Measurements from ENCODE around the gene FCHSD1. TPM values are rescaled to one million over a fixed set of nuclear protein-coding genes. Genes with fewer than 3 reads are reported as not detected.

The FCHSD1 gene
- total and polyA plus RNA-seq, 4 donors, result 12.2 to 23.2 (median 17.7) TPM

GRCh38 chr5:141609044-141609443, 42.2 kb downstream of the FCHSD1 start:
- Histone ChIP-seq H3K9me3 (ENCODE audit: control insufficient read depth in 4 of 4, insufficient read depth in 3 of 4, low read length in 3 of 4) (no peaks in the 10 kb centered on the region), H3K36me3 (ENCODE audit: control insufficient read depth in 4 of 4, insufficient read depth in 4 of 4, low read length in 4 of 4) (no peaks in the 10 kb centered on the region), H3K27ac (ENCODE audit: low read depth in 1 of 2, low read length in 1 of 2) (no peak overlapping the region), H3K4me1 (ENCODE audit: control insufficient read depth in 5 of 5, insufficient read depth in 5 of 5, low read length in 5 of 5) (peaks cover 0 to 16% (median 7%) of the 10 kb centered on the region in 5 donors), H3K9ac (ENCODE audit: insufficient read depth in 1 of 2, low read length in 2 of 2) (no peak overlapping the region), H3K27me3 (ENCODE audit: control insufficient read depth in 3 of 3, insufficient read depth in 3 of 3, low read length in 2 of 3) (no peaks in the 10 kb centered on the region), H3K4me3 (no peak overlapping the region)
- DNase-seq (no peak), ATAC-seq (ENCODE audit: insufficient read depth, low FRiP score) (no peak)
- no peak for TF ChIP-seq CTCF (IDR thresholded peaks at IDR 0.05; ENCODE audit: control extremely low read depth, extremely low read depth)
- 82 to 84% methylated on average over 3 of the region's 3 CpGs for WGBS, 2 donors

GRCh38 chr5:141608557-141608956, 42.7 kb downstream of the FCHSD1 start:
- Histone ChIP-seq H3K36me3 (ENCODE audit: control insufficient read depth in 4 of 4, insufficient read depth in 4 of 4, low read length in 4 of 4) (no peaks in the 10 kb centered on the region), H3K4me3 (no peak overlapping the region), H3K27me3 (ENCODE audit: control insufficient read depth in 3 of 3, insufficient read depth in 3 of 3, low read length in 2 of 3) (no peaks in the 10 kb centered on the region), H3K4me1 (ENCODE audit: control insufficient read depth in 5 of 5, insufficient read depth in 5 of 5, low read length in 5 of 5) (peaks cover 0 to 21% (median 10%) of the 10 kb centered on the region in 5 donors), H3K9me3 (ENCODE audit: control insufficient read depth in 4 of 4, insufficient read depth in 3 of 4, low read length in 3 of 4) (no peaks in the 10 kb centered on the region), H3K27ac (ENCODE audit: low read depth in 1 of 2, low read length in 1 of 2) (no peak overlapping the region), H3K9ac (ENCODE audit: insufficient read depth in 1 of 2, low read length in 2 of 2) (no peak overlapping the region)
- ATAC-seq (ENCODE audit: insufficient read depth, low FRiP score) (no peak), DNase-seq (peak in 1 of 3 donors; percentile 20)
- TF ChIP-seq CTCF (IDR thresholded peaks at IDR 0.05; ENCODE audit: control extremely low read depth, extremely low read depth), result no peak
- 21 to 42% methylated on average over 1 of the region's 1 CpG for WGBS, 2 donors

- Histone ChIP-seq H3K36me3 (ENCODE audit: control insufficient read depth in 4 of 4, insufficient read depth in 4 of 4, low read length in 4 of 4) (no peaks in the 10 kb centered on the region), H3K4me1 (ENCODE audit: control insufficient read depth in 5 of 5, insufficient read depth in 5 of 5, low read length in 5 of 5) (peaks cover 0 to 22% (median 7%) of the 10 kb centered on the region in 5 donors), H3K27me3 (ENCODE audit: control insufficient read depth in 3 of 3, insufficient read depth in 3 of 3, low read length in 2 of 3) (no peaks in the 10 kb centered on the region), H3K9me3 (ENCODE audit: control insufficient read depth in 4 of 4, insufficient read depth in 3 of 4, low read length in 3 of 4) (no peaks in the 10 kb centered on the region), H3K9ac (ENCODE audit: insufficient read depth in 1 of 2, low read length in 2 of 2) (no peak overlapping the region), H3K27ac (ENCODE audit: low read depth in 1 of 2, low read length in 1 of 2) (no peak overlapping the region), H3K4me3 (no peak overlapping the region)
- DNase-seq, result no peak
- WGBS, 2 donors, result 80 to 98% methylated on average over 2 of the region's 2 CpGs
- ATAC-seq (ENCODE audit: insufficient read depth, low FRiP score), result no peak
- TF ChIP-seq CTCF (IDR thresholded peaks at IDR 0.05; ENCODE audit: control extremely low read depth, extremely low read depth), result no peak
Measured at GRCh38 chr5:141608046-141608445, 43.2 kb downstream of the FCHSD1 start.

Data from lung (tissue), 12 donors.